Measurements from ENCODE around the gene RNF180. TPM values are rescaled to one million over a fixed set of nuclear protein-coding genes. Genes with fewer than 3 reads are reported as not detected.

RNF180 gene
- total RNA-seq, 1 donor from 2014 or later = 7.9 TPM

Other genes starting within 250 kb of the RNF180 start
- gene HTR1A, start 203.4 kb upstream of the RNF180 start, total RNA-seq = not detected

Measured in ascending aorta (tissue), 1 donor.